WTC11 (cell line): ENCODE measurements around the gene PGM2. TPM values are rescaled to one million over a fixed set of nuclear protein-coding genes. Genes with fewer than 3 reads are reported as not detected.

ENCODE experiments used
- ATAC-seq: fragments of 200-7000 bp; cut with Tn5 transposase; 2 replicates; pipeline ENCODE4 v1.10.0; 2021; ENCODE audit warnings: mild to moderate bottlenecking, moderate library complexity
- CTCF ChIA-PET: fragments of 300-600 bp; sonication (Branson Sonifier 250); formaldehyde crosslinking; loops from one replicate; lab custom pipeline; 2021; ENCODE audit warnings: antibody characterized with exemption; lab: Charles Lee
- POLR2A ChIA-PET: fragments of 350-600 bp; sonication (Branson Sonifier 250); formaldehyde crosslinking; loops from one replicate; lab custom pipeline; 2021; ENCODE audit warnings: antibody characterized with exemption; lab: Charles Lee
- DNase-seq: peaks from one replicate; pipeline ENCODE4 v3.0.0; 2021; ENCODE audit warnings: low spot score
- H3K27ac Mint-ChIP-seq: 2 replicates; pipeline ENCODE4 v1.8.0; 2021; ENCODE audit warnings: mixed read lengths
- H3K27me3 Mint-ChIP-seq: 2 replicates; pipeline ENCODE4 v1.8.0; 2021; ENCODE audit warnings: low read depth, mild to moderate bottlenecking, moderate library complexity, mixed read lengths
- H3K36me3 Mint-ChIP-seq: 2 replicates; pipeline ENCODE4 v1.8.0; 2021; ENCODE audit warnings: mixed read lengths
- H3K4me1 Mint-ChIP-seq: 2 replicates; pipeline ENCODE4 v1.8.0; 2022; ENCODE audit warnings: mixed read lengths
- H3K4me3 Mint-ChIP-seq: 2 replicates; pipeline ENCODE4 v1.8.0; 2021; ENCODE audit warnings: mild to moderate bottlenecking, moderate library complexity, mixed read lengths
- H3K9me3 Mint-ChIP-seq: 2 replicates; pipeline ENCODE4 v1.8.0; 2021; ENCODE audit warnings: mixed read lengths
- AR ChIP-seq: fragments of 250-450 bp; sonication (Bioruptor Pico); IDR thresholded peaks from 2 replicates; pipeline ENCODE4 v1.9.0; 2021; ENCODE audit warnings: mild to moderate bottlenecking
- ARID4B ChIP-seq: sonication (generic); formaldehyde crosslinking; IDR thresholded peaks from 2 replicates; pipeline ENCODE4 v1.8.0; 2023; ENCODE audit warnings: missing genetic modification reagents, mild to moderate bottlenecking, borderline replicate concordance
- ELF4 ChIP-seq: sonication (generic); formaldehyde crosslinking; IDR thresholded peaks from 2 replicates; pipeline ENCODE4 v1.8.1; 2022; ENCODE audit warnings: low read depth, mild to moderate bottlenecking, moderate library complexity, missing genetic modification reagents
- FOXP1 ChIP-seq: sonication (generic); formaldehyde crosslinking; IDR thresholded peaks from 2 replicates; pipeline ENCODE4 v1.8.0; 2022; ENCODE audit warnings: missing genetic modification reagents, mild to moderate bottlenecking, moderate library complexity, borderline replicate concordance
- FOXP4 ChIP-seq: sonication (generic); formaldehyde crosslinking; IDR thresholded peaks from 2 replicates; pipeline ENCODE4 v1.8.0; 2022; ENCODE audit warnings: mild to moderate bottlenecking, missing genetic modification reagents
- JUN ChIP-seq: sonication (generic); formaldehyde crosslinking; IDR thresholded peaks from 2 replicates; pipeline ENCODE4 v1.8.0; 2023; ENCODE audit warnings: mild to moderate bottlenecking, missing genetic modification reagents
- KAT7 ChIP-seq: sonication (generic); formaldehyde crosslinking; IDR thresholded peaks from 2 replicates; pipeline ENCODE4 v1.8.1; 2023; ENCODE audit warnings: missing genetic modification reagents, mild to moderate bottlenecking, borderline replicate concordance
- NR1H2 ChIP-seq: sonication (generic); formaldehyde crosslinking; IDR thresholded peaks from 2 replicates; pipeline ENCODE4 v1.9.0; 2021; ENCODE audit warnings: mild to moderate bottlenecking, moderate library complexity, missing genetic modification reagents
- NR2C2 ChIP-seq: sonication (generic); formaldehyde crosslinking; IDR thresholded peaks from 2 replicates; pipeline ENCODE4 v1.8.0; 2022; ENCODE audit warnings: mild to moderate bottlenecking, missing genetic modification reagents
- SMAD4 ChIP-seq: sonication (generic); formaldehyde crosslinking; IDR thresholded peaks from 2 replicates; pipeline ENCODE4 v1.8.0; 2022; ENCODE audit warnings: mild to moderate bottlenecking, missing genetic modification reagents
- ZNF219 ChIP-seq: sonication (generic); formaldehyde crosslinking; IDR thresholded peaks from 2 replicates; pipeline ENCODE4 v1.8.0; 2023; ENCODE audit warnings: missing genetic modification reagents, mild to moderate bottlenecking, borderline replicate concordance
- ZNF281 ChIP-seq: sonication (generic); formaldehyde crosslinking; IDR thresholded peaks from 2 replicates; pipeline ENCODE4 v1.8.0; 2023; ENCODE audit warnings: mild to moderate bottlenecking, missing genetic modification reagents
- ZNF317 ChIP-seq: sonication (generic); formaldehyde crosslinking; IDR thresholded peaks from 2 replicates; pipeline ENCODE4 v1.8.1; 2023; ENCODE audit warnings: low read depth, mild to moderate bottlenecking, moderate library complexity, missing genetic modification reagents, borderline replicate concordance
- ZNF396 ChIP-seq: fragments of 250-450 bp; sonication (Bioruptor Pico); IDR thresholded peaks from 2 replicates; pipeline ENCODE4 v1.8.0; 2021; ENCODE audit warnings: mild to moderate bottlenecking, moderate library complexity, borderline replicate concordance
- ZNF423 ChIP-seq: fragments of 250-450 bp; sonication (Bioruptor Pico); IDR thresholded peaks from 2 replicates; pipeline ENCODE4 v2.1.2; 2022; ENCODE audit warnings: mild to moderate bottlenecking, moderate library complexity
- ZNF425 ChIP-seq: fragments of 250-450 bp; sonication (Bioruptor Pico); conservative IDR thresholded peaks from 2 replicates; pipeline ENCODE4 v1.9.0; 2021; ENCODE audit warnings: mild to moderate bottlenecking
- ZNF671 ChIP-seq: fragments of 250-450 bp; sonication (Bioruptor Pico); IDR thresholded peaks from 2 replicates; pipeline ENCODE4 v1.8.0; 2021; ENCODE audit warnings: mild to moderate bottlenecking
- total RNA-seq: library from RNA; stranded (reverse); gene quantifications from 3 replicates; pipeline ENCODE4 v1.2.3, GENCODE V29; 2021

The PGM2 gene
- total RNA-seq, 1 experiment from 2014 or later: 31.4 TPM

GRCh38 chr4:37876156-37876555, 49.7 kb downstream of the PGM2 start:
- ChIA-PET POLR2A (no interaction called here), CTCF (no interaction called here)
- ATAC-seq (no peak), DNase-seq (no peak)
- no peak overlapping the region for H3K4me3 Mint-ChIP-seq
- TF ChIP-seq ZNF671 (CRISPR knock-in tag) (no peak), ZNF396 (CRISPR knock-in tag) (no peak), ARID4B (CRISPR knock-in tag) (no peak), FOXP4 (CRISPR knock-in tag) (no peak), KAT7 (CRISPR knock-in tag) (no peak), NR1H2 (CRISPR knock-in tag) (no peak), ZNF219 (CRISPR knock-in tag) (no peak), ELF4 (CRISPR knock-in tag) (no peak), SMAD4 (CRISPR knock-in tag) (no peak), AR (CRISPR knock-in tag) (no peak), JUN (CRISPR knock-in tag) (no peak), ZNF281 (CRISPR knock-in tag) (no peak)
- no peak overlapping the region for H3K27ac Mint-ChIP-seq
- H3K27me3 Mint-ChIP-seq: no peaks in the 10 kb centered on the region
- no peaks in the 10 kb centered on the region for H3K36me3 Mint-ChIP-seq
- H3K9me3 Mint-ChIP-seq: 0 out of 2 replicates have a peak, but pooled peaks cover under 1% of the 10 kb centered on the region
- H3K4me1 Mint-ChIP-seq: peaks cover 6% of the 10 kb centered on the region

GRCh38 chr4:37879365-37879764, 52.9 kb downstream of the PGM2 start:
- no peak overlapping the region for H3K27ac Mint-ChIP-seq
- H3K4me3 Mint-ChIP-seq: no peak overlapping the region
- H3K4me1 Mint-ChIP-seq: peaks cover 6% of the 10 kb centered on the region
- H3K36me3 Mint-ChIP-seq: no peaks in the 10 kb centered on the region
- no peaks in the 10 kb centered on the region for H3K9me3 Mint-ChIP-seq
- no peaks in the 10 kb centered on the region for H3K27me3 Mint-ChIP-seq
- ATAC-seq (no peak), DNase-seq (no peak)
- POLR2A ChIA-PET: no interaction called here
- CTCF ChIA-PET: no interaction called here
- TF ChIP-seq ZNF317 (no peak), ZNF425 (CRISPR knock-in tag) (no peak), ZNF423 (CRISPR knock-in tag) (no peak), FOXP1 (CRISPR knock-in tag) (no peak), NR2C2 (CRISPR knock-in tag) (no peak)
